Fibroblast of villous mesenchyme (primary cell): ENCODE data around the gene AGPAT4. TPM values are rescaled to one million over a fixed set of nuclear protein-coding genes. Genes with fewer than 3 reads are reported as not detected.

ENCODE experiments used
- DNase-seq: peaks from one replicate; pipeline ENCODE4 v3.0.0-alpha.2; 2010; ENCODE audit warnings: low read depth
- H3K4me3 ChIP-seq: 2 replicates; pipeline ENCODE4 v1.5.1; 2011; ENCODE audit warnings: low read depth, mild to moderate bottlenecking, low read length
- total RNA-seq: library from RNA; depleted of rRNA; stranded (reverse); fragments of >200 nt; gene quantifications from 2 replicates; pipeline ENCODE4 v1.2.3, GENCODE V29; 2012
- TF ChIP-seq, protein P1 (sequence below): IDR thresholded peaks from 2 replicates; pipeline ENCODE4 v1.5.1; 2012; ENCODE audit warnings: low read depth, mild to moderate bottlenecking, low read length; ENCODE audit not compliant: insufficient read depth

AGPAT4 gene
- total RNA-seq, 1 donor: 11.2 TPM

DNA sequence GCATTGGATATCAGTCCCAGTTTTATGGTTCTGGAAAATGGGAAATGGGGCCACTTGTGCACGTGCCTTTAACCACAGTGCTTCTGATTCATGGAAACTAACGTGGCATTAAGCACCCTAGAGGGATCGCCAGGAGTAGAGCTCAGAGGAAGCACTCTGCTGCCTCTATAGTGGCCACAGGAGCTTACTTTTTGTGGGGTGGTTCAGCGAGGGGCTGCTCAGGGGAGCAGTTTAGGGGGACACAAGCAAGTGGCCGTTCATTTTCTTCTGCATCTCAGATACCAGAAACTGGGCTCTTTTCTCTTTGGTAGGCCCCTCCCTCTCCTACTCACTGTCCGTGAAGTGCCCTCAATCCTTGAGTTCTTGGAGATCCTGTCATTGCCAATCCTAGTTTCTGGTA, 28.5 kb downstream of the AGPAT4 start:
- no peak overlapping the region for H3K4me3 ChIP-seq
- no peak for DNase-seq
- TF ChIP-seq, protein P1, sequence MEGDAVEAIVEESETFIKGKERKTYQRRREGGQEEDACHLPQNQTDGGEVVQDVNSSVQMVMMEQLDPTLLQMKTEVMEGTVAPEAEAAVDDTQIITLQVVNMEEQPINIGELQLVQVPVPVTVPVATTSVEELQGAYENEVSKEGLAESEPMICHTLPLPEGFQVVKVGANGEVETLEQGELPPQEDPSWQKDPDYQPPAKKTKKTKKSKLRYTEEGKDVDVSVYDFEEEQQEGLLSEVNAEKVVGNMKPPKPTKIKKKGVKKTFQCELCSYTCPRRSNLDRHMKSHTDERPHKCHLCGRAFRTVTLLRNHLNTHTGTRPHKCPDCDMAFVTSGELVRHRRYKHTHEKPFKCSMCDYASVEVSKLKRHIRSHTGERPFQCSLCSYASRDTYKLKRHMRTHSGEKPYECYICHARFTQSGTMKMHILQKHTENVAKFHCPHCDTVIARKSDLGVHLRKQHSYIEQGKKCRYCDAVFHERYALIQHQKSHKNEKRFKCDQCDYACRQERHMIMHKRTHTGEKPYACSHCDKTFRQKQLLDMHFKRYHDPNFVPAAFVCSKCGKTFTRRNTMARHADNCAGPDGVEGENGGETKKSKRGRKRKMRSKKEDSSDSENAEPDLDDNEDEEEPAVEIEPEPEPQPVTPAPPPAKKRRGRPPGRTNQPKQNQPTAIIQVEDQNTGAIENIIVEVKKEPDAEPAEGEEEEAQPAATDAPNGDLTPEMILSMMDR: no peak

DNA sequence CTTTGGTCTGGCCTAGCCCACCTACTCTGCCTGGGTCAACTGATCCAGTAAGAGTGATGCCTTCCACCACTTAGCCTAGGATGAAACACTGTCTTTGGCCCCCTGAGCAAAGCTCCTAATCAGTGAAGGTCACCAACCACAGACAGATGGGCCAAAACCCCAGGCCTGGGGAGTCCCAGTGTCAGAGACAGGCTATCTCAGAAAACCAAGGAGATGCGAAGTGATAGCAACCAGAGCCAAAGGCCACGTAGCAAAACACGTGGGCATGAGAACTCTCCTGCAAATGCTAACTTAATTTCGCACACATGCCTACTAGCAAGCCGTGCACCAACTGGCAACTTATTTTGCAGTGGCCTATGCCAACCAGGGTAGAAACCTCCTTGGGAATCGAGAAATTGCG, 29.1 kb downstream of the AGPAT4 start:
- TF ChIP-seq, protein P1: no peak
- DNase-seq: no peak
- H3K4me3 ChIP-seq: no peak overlapping the region

DNA sequence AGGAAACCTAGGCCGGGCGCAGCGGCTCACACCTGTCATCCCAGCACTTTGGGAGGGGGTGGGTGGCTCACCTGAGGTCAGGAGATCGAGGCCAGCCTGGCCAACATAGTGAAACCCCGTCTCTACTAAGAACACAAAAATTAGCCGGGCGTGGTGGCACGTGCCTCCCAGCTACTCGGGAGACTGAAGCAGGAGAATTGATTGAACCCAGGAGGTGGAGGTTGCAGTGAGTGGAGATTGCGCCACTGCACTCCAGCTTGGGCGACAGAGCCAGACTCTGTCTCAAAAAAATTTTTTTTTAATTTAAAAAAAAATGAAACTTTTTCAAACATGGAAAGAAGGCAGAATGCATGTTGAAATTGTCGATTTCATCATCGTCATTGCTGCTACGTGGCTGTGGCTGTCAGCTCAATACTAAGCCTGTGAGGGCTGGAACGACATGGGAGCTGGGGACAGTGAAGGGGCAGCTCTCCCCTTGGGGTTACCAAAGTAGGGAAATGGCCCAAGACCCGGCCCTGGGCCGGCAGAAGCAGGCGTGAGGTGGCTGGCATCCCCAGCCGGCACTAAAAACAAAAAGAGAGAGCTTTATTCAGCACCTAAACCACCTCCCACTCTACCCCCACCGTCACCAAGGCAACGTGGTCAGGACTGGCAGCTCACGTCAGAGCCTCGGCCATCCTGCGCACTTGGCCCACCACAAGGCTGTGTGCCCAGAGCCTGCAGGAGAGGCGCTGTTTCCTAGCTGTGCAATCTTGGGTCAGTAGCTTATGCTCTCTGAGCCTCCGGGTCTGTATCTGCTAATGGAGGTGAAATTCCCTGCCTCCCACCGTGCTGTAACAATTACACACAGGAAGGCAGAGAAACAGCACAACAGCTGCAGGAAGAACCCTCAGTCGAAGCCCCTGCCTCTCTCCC, 30.8 kb downstream of the AGPAT4 start:
- TF ChIP-seq, protein P1: peak; percentile 5
- peak overlapping the region; percentile 1 for H3K4me3 ChIP-seq
- peak; percentile 87 for DNase-seq

DNA sequence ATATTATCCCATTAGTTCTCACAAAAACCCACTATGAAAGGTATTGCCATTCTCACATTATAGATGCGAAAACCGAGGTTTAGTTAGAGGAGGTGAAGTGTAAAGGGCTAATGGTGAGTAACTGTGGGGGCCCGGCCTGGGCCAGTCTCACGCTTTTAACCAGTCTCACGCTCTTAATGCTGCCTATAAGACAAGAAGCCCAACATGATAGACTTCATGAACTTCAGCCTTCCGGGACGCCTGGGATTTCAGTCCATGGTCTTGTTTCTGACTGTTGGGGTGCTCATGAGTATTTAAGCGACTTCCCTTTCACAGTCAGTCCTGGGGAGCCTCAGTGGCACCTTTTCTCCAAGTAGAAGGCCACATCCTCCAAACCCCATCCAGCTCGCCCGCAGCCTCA, 31.7 kb downstream of the AGPAT4 start:
- TF ChIP-seq, protein P1: no peak
- no peak for DNase-seq
- H3K4me3 ChIP-seq: no peak overlapping the region

DNA sequence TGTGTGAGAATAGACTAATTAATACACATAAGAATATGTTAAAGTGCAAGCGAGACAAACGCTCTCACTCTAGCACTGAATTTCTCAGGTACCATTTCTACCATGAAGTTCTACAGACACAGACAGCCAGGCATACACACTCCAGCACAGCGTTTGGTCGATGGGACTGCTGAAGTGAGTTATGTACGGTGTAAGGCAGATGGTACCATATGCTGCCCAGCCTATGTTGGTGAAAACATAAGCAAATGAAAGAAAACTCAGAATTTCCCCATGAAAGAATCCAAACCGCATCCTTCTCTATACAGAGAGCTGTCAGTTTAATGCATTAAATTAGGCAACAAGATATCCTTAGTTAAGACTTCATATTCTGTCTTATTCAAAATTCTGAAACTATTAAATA, 34.9 kb downstream of the AGPAT4 start:
- H3K4me3 ChIP-seq: no peak overlapping the region
- TF ChIP-seq, protein P1: no peak
- DNase-seq: no peak

DNA sequence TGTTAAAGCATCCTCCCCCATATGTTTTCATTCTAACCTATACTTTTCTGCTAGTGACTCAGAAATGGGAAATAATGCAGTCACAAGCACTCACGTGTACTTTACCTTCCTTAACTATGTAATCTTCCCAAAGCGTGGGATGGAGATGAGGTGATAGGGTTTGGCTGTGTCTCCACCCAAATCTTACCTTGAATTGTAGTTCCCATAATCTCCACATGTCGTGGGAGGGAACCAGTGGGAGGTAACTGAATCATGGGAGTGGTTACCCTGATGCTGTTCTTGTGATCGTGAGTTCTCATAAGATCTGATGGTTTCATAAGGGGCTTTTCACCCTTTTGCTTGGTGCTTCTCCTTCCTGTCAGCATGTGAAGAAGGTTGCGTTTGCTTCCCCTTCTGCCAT, 35.4 kb downstream of the AGPAT4 start:
- no peak for DNase-seq
- TF ChIP-seq, protein P1: no peak
- H3K4me3 ChIP-seq: no peak overlapping the region
